Body of pancreas (tissue), 4 donors: ENCODE results near the gene LRRC19.

Experiments used
- CTCF ChIP-seq, 7 experiments: fragments of 450-650 bp in 4 of 7; fragments of 200-600 bp in 3 of 7; sonication (generic) in 3 of 7; IDR thresholded peaks; one replicate each; pipeline ENCODE4 v1.5.1; 2016 to 2019; ENCODE audit warnings: antibody characterized with exemption in 7 of 7
- POLR2A ChIP-seq, 3 donors: fragments of 450-650 bp; IDR thresholded peaks; one replicate each; pipeline ENCODE4 v1.6.1; 2016; ENCODE audit warnings: antibody characterized with exemption in 3 of 3, mild to moderate bottlenecking in 2 of 3

DNA sequence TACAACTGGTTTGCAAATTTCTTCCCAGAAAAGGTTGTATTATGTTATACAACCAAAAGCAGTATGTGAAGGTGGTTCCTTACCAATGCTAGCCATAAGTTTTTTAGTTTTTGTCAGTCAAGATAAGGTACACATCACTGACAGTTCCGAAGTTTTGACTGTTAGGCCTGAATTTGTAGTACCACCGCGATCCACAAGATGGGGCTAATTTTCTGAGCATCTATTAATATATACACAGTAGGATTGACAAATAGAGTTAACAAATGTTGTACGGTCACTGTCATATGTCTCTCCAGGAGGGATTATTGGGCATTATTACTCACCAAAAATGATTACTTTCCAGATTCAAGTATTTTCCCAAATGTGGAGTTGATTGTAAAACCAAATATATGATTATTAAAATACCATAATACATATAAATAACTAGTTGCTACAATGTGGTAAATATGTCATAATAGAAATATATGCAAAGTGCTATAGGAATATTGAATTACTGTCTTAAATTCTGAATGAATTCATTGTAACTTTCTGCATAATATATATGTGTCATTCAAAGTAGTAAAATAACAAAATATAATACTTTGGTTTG lies 28.4 kb upstream of the LRRC19 start:
- TF ChIP-seq POLR2A (IDR thresholded peaks at IDR 0.05) = no peak
- peak; percentile 50 to 74 (median 57) for TF ChIP-seq CTCF (IDR thresholded peaks at IDR 0.05)
